HG03139 (cell line): ENCODE data around the gene GFRA1.
"Not testable (repeated sequence)": the region's sequence is repeated elsewhere in the genome, so short reads cannot be mapped to it uniquely, and the experiment has no call there.

Experiments used
- ATAC-seq: cut with Tn5 transposase; IDR thresholded peaks from one replicate; pipeline ENCODE4 v1.9.1; 2021; ENCODE audit not compliant: unreplicated experiment

Gene GFRA1

DNA sequence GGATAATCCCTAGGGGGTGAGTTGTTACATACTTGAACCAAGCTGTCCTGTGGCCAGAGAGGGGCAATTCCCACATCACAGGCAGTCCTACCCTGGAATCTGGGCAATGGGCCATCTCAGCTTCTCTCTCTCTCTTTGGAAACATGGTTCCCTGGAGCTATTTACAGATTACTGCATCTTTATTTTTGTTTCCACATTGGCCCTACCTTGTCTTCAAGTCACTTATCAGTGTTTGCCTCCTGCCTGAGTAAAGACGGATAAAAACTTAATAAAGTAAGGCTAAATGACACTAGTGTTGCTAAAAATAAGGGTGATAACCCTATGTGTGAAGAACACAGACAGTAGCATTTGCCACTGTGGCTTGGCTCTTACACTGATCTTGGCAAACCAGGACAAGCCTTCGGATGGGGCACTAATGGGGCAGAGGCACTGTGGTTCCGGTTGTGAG lies 228.2 kb downstream of the GFRA1 start:
- no peak for ATAC-seq

DNA sequence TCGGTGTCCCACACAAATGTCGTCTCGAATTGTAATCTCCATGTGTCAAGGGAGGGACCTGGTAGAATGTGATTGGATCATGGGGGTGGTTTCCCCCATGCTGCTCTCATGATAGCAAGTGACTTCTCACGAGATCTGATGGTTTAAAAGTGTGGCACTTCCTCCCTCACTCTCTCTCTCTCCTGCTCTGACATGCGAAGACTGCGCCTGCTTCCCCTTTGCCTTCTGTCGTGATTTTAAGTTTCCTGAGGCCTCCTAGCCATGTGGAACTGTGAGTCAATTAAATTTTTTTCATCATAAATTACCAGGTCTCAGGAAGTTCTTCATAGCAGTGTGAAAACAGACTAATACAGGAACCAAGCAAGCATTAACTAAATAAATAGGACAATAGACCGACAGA lies 229.1 kb downstream of the GFRA1 start:
- ATAC-seq, result no peak

DNA sequence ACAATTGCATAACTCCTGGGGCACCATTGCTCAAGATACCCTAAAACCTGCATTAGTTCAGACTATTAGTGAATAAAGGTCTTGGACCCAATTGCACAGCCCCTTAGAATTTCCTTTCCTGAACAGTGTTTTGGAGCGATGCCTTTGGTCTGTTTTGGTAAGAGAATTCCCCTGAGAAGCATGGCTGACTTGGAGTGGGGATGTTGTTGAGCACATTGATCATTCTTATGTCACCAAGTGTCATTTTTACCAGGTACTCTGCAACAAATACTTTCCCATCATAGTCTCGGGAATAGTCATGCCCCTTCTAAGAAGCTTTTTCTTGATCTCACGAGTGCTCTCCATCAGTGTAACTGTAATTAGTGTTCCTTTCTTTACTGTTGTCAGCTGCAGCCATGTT lies 229.7 kb downstream of the GFRA1 start:
- no peak for ATAC-seq

DNA sequence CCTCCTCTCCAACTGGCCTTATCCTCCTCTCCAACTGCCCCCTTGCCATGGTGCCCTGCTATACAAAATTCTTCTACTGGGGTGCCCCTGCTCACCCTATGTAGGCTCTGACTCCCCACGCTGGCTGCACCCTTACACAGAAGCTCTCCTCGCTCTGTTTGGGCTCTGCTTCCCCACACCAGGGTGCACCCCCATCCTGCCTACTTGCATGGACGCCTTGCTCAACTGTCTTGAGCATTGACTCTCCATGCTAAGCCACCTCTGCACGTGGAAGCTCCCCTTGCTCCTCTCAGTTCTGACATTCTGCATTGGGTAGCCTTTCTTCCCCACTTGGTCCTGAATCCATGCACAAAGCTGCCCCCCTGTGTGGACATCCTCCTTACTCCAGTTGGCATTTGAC lies 231.1 kb downstream of the GFRA1 start:
- ATAC-seq, result no peak

DNA sequence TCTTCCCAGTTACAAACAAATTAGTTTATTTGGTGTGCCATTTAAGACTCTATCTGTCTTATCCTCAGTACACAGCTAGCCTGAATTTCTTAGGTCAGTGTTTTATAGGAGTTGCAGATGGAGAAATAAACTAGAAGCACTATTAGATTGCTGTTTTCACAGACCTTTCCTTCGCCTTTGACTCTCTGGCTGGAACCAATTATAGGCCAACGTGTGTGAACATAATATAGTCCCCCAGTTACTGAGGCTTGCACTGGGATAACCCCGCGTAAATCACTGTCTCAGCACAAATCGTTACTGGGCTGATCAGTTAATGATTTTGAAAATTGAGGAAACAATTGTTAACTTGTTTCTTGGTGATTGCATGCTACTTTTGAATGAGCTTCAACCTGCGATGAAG lies 233.4 kb downstream of the GFRA1 start:
- no peak for ATAC-seq

DNA sequence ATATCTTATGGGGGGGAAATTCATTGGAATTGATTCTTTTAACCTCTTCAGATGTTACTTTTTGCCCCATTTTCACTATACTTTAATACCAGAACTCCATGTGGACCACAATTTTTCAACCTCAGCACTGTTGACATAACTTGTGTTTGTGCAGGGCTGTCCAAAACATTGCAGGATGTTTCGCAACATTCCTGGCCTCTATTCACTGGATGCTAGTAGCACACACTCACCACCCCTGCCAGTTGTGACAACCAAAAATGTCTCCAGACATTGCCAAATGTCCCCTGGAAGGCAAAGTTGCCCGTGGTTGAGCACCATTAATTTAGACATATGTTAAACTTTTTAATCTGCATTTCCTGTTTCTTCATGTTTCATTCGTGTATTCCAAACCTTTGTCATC lies 234.7 kb downstream of the GFRA1 start:
- no peak for ATAC-seq

DNA sequence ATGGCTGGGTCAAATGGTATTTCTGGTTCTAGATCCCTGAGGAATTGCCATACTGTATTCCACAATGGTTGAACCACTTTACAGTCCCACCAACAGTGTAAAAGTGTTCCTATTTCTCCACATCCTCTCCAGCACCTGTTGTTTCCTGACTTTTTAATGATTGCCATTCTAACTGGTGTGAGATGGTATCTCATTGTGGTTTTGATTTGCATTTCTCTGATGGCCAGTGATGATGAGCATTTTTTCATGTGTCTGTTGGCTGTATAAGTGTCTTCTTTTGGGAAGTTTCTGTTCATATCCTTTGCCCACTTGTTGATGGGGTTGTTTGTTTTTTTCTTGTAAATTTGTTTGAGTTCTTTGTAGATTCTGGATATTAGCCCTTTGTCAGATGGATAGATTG lies 237.6 kb downstream of the GFRA1 start:
- not testable (repeated sequence) for ATAC-seq

DNA sequence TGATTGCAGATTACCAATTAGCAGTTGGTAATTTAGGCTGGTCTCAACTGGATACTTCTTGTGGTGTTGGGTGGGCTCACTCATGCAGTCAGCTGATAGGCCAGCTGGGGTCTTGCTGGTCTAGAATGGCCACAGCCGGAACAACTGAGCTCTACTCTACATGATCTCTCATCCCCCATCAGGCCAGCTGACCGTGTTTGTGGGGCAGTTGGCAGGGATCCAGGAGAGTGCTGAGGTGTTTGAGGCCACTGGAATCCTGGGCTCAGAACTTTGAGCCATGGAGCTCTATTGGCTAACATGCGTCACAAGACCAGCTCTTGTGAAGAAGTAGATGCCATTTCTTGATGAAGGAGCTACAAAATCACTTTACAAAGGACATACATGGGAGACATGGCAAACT lies 242.4 kb downstream of the GFRA1 start:
- no peak for ATAC-seq

DNA sequence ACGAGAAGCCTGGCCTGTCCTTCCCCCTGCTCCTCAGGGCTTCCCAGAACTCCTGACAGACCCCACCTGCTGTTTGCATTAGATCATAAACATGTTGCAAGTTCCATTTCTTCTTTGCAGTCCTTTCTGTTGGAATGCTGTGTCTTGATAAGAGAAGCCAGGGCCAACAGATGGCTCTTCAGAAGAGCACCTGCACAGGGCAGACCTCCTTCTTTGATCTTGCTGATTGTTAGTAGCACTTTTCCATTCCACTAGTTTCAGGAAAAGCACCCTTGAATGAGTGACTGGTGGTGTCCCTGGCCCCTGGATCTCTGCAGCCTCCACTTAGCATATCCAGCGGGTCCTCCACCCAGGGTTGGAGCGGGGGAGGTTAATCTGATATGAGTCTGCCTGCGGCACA lies 243.2 kb downstream of the GFRA1 start:
- ATAC-seq, result no peak

DNA sequence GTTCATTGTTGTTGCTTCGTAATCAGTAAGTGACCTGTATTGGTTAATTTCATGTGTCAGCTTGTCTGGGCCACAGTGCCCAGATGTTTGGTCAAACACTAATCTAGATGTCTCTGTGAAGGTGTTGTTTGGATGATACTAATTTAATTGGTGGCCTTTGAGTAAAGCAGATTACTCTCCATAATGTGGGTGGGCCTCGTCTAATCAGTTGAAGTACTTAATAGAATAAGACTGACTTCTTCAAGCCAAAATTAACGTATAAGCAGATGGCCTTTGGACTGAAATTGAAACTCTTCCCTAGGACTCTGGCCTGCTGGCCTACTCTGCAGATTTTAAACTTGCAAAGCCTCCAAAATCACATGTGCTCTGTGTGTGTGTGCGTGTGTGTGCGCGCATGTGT lies 245.7 kb downstream of the GFRA1 start:
- no peak for ATAC-seq

DNA sequence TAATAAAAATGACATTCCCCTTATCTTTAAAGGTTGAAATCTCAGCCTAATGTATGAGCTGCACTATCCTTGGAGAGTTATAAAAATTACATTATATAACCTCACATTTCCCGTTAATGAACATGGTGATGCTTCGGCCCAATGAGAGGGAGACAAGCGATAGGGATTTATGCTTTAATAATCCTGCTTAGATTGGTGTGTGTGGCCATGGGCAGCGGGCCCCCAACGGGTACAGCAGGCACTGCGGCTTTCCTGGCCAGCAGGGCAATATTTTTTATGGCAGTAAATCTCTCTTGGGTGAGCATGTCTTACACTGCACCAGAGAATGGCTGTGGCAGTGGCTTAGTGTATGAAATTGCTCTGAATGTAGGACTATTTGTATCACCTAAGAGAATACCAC lies 246.3 kb downstream of the GFRA1 start:
- ATAC-seq, result no peak

DNA sequence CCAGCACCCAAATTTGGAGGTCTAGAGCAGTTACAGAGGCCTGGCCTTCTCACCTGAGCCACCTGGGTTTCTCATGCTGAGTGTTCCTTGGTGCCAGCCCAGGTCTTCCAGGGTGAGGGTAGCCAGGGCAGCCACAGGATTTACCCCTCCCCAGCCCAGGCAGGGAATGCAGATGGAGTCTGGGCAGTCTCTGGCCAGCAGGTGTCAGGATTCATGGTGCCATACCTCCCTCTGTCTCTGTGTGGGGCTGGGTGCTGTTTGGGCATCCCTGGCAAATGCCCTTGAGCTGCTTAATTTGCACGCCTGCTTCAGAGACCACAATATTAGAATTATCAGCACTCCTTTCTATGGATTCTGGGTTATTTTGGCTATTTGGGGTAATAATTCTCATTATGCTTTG lies 246.7 kb downstream of the GFRA1 start:
- ATAC-seq, result no peak

DNA sequence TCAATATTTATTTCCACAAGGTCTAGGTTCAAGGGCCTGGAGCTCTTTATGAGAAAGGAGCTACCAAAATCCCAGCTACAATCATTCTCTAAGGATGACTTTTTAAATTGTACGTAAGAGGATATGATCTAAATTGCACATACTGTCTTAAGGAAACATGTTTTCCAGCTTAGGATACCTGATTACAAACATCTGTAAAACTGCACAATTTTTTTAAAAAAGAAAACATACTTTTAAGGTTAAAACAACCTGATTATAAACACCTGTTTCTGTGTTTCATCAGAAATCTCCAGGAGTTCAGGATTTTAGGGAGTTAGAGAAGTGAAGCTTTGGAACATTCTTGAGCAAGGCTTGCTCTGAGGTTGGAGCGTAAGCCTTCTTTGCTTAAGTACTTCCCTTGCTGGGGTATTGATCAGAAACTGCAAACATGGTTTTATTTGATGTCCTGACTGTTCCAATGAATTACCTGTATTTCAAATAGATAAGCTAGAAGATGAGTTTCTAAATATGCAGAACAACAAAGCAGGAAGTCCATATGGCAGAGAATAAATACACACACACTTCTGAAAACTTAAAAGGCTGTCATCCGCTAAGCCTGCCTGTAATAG lies 248.6 kb downstream of the GFRA1 start:
- ATAC-seq, result no peak

DNA sequence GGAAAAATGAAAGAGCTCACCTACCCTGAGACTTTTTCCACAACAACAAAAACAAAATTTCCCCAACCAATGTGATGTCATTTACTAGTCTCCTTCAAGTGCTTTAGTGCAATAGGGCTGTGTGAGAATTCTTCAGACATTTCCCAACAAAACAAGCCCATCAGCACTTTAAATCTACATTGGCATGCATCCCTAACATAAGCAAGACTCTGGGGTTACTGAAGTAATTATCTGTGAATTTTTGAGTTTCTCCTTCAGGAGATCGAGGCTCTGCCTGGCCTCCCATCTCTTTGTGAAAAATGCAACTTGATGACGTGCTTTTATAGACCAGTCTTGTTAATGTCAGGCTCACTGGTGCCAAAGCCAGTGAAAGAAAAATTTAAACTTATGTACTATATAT lies 255.6 kb downstream of the GFRA1 start:
- no peak for ATAC-seq

DNA sequence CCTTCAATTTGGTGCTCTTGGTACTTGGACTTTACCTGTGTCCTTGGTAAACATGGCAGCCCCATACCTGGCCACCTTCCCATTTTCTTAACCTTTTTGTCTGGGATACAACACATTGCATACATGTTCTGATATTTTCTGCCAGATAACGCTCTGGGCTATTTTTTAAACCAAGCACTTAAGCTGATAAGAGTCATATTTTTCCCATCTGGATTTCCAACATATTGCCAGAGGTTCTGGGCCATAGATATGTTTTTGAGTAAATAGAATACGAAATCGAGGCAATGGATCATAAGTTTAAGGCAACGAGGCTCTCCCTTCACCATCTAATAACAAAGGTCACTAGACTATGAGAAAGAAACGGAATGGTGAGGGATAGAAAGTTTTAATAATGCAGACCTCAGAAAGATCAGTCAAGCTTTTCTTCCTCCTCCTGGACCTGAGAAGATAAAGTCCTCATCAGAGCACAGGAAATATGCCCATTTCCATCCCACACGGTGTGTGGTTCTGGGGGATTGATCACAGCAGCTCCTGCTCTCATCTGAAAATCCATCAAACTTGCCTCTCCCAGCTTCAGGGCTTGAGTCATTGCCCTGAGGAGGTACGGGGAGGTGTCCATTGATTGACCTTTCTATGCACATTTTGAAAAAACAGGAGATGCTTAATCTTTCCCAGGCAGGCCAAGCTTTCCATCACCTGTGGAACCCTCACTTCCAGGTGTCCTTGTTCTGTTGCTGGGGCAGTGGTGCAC lies 257.2 kb downstream of the GFRA1 start:
- ATAC-seq, result no peak

DNA sequence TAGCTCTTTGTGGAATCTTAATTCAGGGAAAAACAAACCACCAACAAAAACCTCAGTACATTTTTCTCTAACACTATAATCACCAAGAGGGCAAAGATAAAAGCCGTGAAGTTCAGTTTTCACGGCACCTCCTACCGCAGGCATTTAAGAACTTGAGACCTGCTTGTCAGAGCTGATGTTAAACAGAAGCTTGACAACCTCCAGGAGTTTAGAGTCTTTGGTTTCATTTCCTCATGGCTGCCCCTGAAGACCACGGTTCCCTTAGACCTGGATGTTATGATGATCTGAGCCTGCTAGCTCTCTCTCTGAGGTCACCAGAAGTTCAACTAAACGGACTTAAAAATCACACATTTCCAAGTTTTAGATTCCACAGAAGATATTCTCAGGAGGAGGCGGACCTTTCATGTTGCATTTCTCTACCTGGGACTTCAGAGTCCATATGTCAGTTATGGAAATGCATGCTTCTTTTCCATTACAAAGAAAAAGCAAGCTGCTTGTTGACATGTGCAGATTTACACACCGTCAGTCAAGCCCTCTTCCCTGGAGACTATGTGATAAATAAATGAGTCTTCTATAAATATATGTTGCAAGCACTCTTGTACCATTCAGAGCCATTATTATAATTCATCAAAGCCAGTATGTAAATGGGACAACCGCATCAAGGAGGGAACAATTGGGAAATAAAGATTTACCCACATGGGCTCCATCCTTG lies 258.0 kb downstream of the GFRA1 start:
- ATAC-seq, result no peak

DNA sequence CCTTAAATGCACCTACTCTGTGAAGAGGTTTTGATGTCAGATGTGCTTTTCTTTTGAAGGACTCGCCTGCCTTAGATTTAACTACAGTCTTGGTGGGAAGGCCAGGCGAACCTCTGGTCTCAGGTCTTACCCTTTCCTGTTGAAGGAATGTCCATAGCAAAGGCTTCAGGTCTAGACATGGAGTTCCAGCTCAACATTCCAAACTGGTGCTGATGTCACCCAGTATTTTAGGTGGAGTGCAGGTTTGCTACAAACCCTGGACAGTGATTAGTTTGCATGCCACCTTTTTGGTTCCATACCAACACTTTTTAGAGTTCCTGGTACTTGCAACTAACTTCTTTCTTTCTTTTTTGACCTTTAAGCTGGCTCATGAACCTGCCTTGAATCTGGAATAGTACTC lies 258.7 kb downstream of the GFRA1 start:
- no peak for ATAC-seq

DNA sequence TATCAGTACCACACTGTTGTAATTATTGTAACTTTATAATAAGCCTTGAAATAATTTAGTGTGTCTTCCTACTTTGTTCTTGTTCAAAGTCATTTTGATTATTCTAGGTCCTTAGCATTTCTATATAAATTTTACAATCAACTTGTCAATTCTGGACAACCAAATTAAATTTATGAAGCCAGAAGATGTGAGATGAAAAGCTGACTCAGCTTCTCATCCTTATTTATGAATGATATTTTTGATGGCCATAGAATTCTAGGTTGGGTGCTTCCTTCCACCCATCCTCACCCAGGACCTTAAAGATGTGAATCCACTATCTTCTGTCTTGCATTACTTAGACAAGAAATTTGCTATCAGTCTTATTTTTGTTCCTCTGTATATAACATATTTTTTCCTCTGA lies 261.1 kb downstream of the GFRA1 start:
- ATAC-seq, result no peak

DNA sequence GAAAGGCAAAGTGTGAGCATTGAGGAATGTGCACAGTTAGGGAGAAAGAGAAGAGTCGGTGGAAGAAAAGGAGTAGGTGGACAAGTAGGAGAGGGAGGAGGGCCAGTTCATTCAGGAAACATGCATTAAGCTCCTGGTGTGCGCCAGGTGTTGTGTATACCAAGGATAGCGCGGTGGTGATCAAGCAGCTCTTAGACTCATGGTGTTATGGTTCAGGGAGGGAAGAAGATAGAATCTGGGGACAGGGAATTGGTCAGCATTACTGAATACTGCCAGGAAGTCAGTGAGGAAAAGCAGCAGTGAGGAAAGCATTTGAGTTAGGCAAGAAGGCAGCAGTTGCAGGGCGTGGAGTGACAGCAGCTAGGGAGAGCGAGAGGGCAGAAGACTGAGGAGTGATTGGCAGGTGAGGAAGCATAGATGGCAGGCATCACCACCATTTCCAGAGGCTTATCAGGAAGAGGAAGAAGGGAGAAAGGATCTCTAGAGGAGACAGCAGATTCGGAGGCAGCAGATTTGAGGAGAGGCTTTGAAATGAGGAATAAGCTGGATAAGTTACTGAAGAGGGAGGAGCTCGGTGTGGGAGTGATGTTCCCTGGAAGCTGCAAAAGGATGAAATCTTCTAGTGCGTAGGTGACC lies 265.6 kb downstream of the GFRA1 start:
- ATAC-seq, result no peak
